Measurements from ENCODE around the gene TBC1D22B. TPM values are rescaled to one million over a fixed set of nuclear protein-coding genes. Genes with fewer than 3 reads are reported as not detected.
"Not testable (repeated sequence)": the region's sequence is repeated elsewhere in the genome, so short reads cannot be mapped to it uniquely, and the experiment has no call there.

Gene TBC1D22B
- total RNA-seq, 1 experiment from 2014 or later = 11.8 TPM

- no peaks in the 10 kb centered on the region for H3K27me3 ChIP-seq (replicated peaks; ENCODE audit: control insufficient read depth, insufficient read depth, low read length)
- H3K4me3 Mint-ChIP-seq (ENCODE audit: unreplicated experiment) = no peak overlapping the region
- no peaks in the 10 kb centered on the region for H3K9me3 Mint-ChIP-seq (ENCODE audit: unreplicated experiment)
- no peak overlapping the region for H3K27ac Mint-ChIP-seq (ENCODE audit: unreplicated experiment)
- H3K36me3 Mint-ChIP-seq (ENCODE audit: insufficient read depth, unreplicated experiment) = peaks cover 16% of the 10 kb centered on the region
- BruUV-seq (replicated peaks) = no TSS peak
- ChIA-PET POLR2A (no interaction called here), CTCF (no interaction called here)
- H3K9me3 ChIP-seq = no peaks in the 10 kb centered on the region
- H3K4me3 ChIP-seq (ENCODE audit: low read depth, low read length) = no peak overlapping the region
- no peaks in the 10 kb centered on the region for H3K27me3 Mint-ChIP-seq (ENCODE audit: insufficient read depth, unreplicated experiment)
- no peak for TF ChIP-seq CTCF (IDR thresholded peaks at IDR 0.05; ENCODE audit: insufficient read depth in 1 of 2, low read depth in 1 of 2, low read length in 1 of 2, severe bottlenecking in 1 of 2, unreplicated experiment in 1 of 2)
- intact Hi-C loops (cut with micrococcal nuclease; ENCODE audit: unreplicated experiment) = no loop called here
- peaks cover under 1% of the 10 kb centered on the region for H3K4me1 Mint-ChIP-seq (ENCODE audit: low read depth, unreplicated experiment)
- no peak for DNase-seq
- no peaks in the 10 kb centered on the region for H3K4me1 ChIP-seq
- no peaks in the 10 kb centered on the region for H3K36me3 ChIP-seq (ENCODE audit: control insufficient read depth, insufficient read depth, low read length)
Measured at GRCh38 chr6:37331047-37331446, 73.5 kb downstream of the TBC1D22B start.

DNA sequence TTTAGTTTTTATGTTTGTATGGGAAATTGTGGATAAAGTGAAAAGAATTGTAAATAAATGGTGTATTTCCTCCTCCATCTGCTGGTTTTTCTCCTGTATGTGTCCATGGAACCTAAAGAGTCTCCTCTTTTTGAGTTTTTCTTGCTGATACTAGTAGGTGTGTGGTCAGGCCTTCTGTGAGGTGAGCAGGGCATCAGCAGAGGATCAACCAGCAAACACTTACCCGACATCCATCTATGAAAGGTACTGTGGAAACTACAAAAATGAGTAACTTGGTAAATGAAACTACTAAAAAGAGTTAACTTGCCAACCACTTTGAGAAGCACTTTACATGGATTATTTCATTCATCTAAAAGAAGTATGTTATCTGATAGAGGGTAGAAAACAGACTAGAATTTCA is 75.3 kb downstream of the TBC1D22B start:
- POLR2A ChIA-PET = no interaction called here

DNA sequence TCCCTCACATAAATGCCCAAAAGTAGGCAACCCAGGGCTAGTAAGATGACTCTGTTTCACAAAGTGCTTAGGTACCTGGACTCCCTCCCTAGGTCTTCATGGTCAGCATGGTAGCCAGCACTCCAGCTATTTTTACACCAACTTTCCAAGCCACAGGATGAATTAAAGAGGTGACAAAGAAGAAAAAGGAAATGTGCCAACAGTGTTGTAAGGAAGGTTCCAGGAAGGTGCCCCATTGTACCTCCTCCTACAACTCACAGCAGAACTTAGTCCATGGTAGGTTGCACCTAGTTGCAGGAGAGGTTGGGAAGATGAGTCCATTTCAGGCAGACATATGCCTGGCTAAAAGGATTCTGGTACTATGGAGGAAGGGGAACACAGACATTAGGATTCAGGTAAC is 76.5 kb downstream of the TBC1D22B start:
- intact Hi-C loops (cut with micrococcal nuclease; ENCODE audit: unreplicated experiment) = no loop called here
- DNase-seq = no peak
- Histone ChIP-seq H3K27me3 (replicated peaks; ENCODE audit: control insufficient read depth, insufficient read depth, low read length) (no peaks in the 10 kb centered on the region), H3K9me3 (no peaks in the 10 kb centered on the region), H3K4me3 (ENCODE audit: low read depth, low read length) (no peak overlapping the region), H3K4me1 (no peaks in the 10 kb centered on the region), H3K36me3 (ENCODE audit: control insufficient read depth, insufficient read depth, low read length) (no peaks in the 10 kb centered on the region)
- Mint-ChIP-seq H3K4me3 (ENCODE audit: unreplicated experiment) (no peak overlapping the region), H3K9me3 (ENCODE audit: unreplicated experiment) (no peaks in the 10 kb centered on the region), H3K4me1 (ENCODE audit: low read depth, unreplicated experiment) (no peaks in the 10 kb centered on the region), H3K36me3 (ENCODE audit: insufficient read depth, unreplicated experiment) (peaks cover 7% of the 10 kb centered on the region), H3K27ac (ENCODE audit: unreplicated experiment) (no peak overlapping the region), H3K27me3 (ENCODE audit: insufficient read depth, unreplicated experiment) (no peaks in the 10 kb centered on the region)
- CTCF ChIA-PET = no interaction called here
- TF ChIP-seq CTCF (IDR thresholded peaks at IDR 0.05; ENCODE audit: insufficient read depth in 1 of 2, low read depth in 1 of 2, low read length in 1 of 2, severe bottlenecking in 1 of 2, unreplicated experiment in 1 of 2) = no peak
- BruUV-seq (replicated peaks) = no TSS peak
- POLR2A ChIA-PET = no interaction called here

More for the DNA sequence above, 75.3 kb downstream of the TBC1D22B start:
- CTCF ChIA-PET = no interaction called here
- Mint-ChIP-seq H3K36me3 (ENCODE audit: insufficient read depth, unreplicated experiment) (peaks cover 8% of the 10 kb centered on the region), H3K4me3 (ENCODE audit: unreplicated experiment) (no peak overlapping the region), H3K27ac (ENCODE audit: unreplicated experiment) (no peak overlapping the region), H3K9me3 (ENCODE audit: unreplicated experiment) (no peaks in the 10 kb centered on the region), H3K4me1 (ENCODE audit: low read depth, unreplicated experiment) (no peaks in the 10 kb centered on the region), H3K27me3 (ENCODE audit: insufficient read depth, unreplicated experiment) (no peaks in the 10 kb centered on the region)
- Histone ChIP-seq H3K27me3 (replicated peaks; ENCODE audit: control insufficient read depth, insufficient read depth, low read length) (no peaks in the 10 kb centered on the region), H3K9me3 (no peaks in the 10 kb centered on the region), H3K36me3 (ENCODE audit: control insufficient read depth, insufficient read depth, low read length) (no peaks in the 10 kb centered on the region), H3K4me1 (no peaks in the 10 kb centered on the region), H3K4me3 (ENCODE audit: low read depth, low read length) (no peak overlapping the region)
- no TSS peak for BruUV-seq (replicated peaks)
- intact Hi-C loops (cut with micrococcal nuclease; ENCODE audit: unreplicated experiment) = no loop called here
- no peak for DNase-seq
- TF ChIP-seq CTCF (IDR thresholded peaks at IDR 0.05; ENCODE audit: insufficient read depth in 1 of 2, low read depth in 1 of 2, low read length in 1 of 2, severe bottlenecking in 1 of 2, unreplicated experiment in 1 of 2) = no peak

- H3K4me3 Mint-ChIP-seq (ENCODE audit: unreplicated experiment); H3K27me3 Mint-ChIP-seq (ENCODE audit: insufficient read depth, unreplicated experiment); DNase-seq; CTCF ChIA-PET; intact Hi-C loops (cut with micrococcal nuclease; ENCODE audit: unreplicated experiment); H3K36me3 Mint-ChIP-seq (ENCODE audit: insufficient read depth, unreplicated experiment); H3K4me1 Mint-ChIP-seq (ENCODE audit: low read depth, unreplicated experiment); H3K9me3 ChIP-seq; H3K4me1 ChIP-seq; H3K27ac Mint-ChIP-seq (ENCODE audit: unreplicated experiment); H3K36me3 ChIP-seq (ENCODE audit: control insufficient read depth, insufficient read depth, low read length); H3K27me3 ChIP-seq (replicated peaks; ENCODE audit: control insufficient read depth, insufficient read depth, low read length); H3K9me3 Mint-ChIP-seq (ENCODE audit: unreplicated experiment); H3K4me3 ChIP-seq (ENCODE audit: low read depth, low read length); POLR2A ChIA-PET; BruUV-seq (replicated peaks): not testable (repeated sequence)
Measured at GRCh38 chr6:37338317-37338716, 80.7 kb downstream of the TBC1D22B start.

Data from Caco-2 (cell line).